HepG2 (cell line): ENCODE data around the gene SCRT2. TPM values are rescaled to one million over a fixed set of nuclear protein-coding genes. Genes with fewer than 3 reads are reported as not detected.

Experiments
- ATAC-seq: fragments of 200-7000 bp; cut with Tn5 transposase; 3 replicates; pipeline ENCODE4 v1.9.1; 2020; ENCODE audit warnings: mild to moderate bottlenecking, moderate library complexity
- BruUV-seq: library from RNA; stranded (reverse); fragments of 400-500 nt; replicated peaks from 2 replicates; lab custom pipeline; 2021; lab: Mats Ljungman, UMichigan
- CTCF ChIA-PET: fragments of 300-600 bp; formaldehyde crosslinking; extraction: SDS; loops from one replicate; lab custom pipeline; 2021; ENCODE audit warnings: low total read pairs, inconsistent platforms, low intra/inter-chr PET ratio; lab: Yijun Ruan, JAX
- POLR2A ChIA-PET: fragments of 350-600 bp; sonication (Branson Sonifier 250); formaldehyde crosslinking; loops from one replicate; lab custom pipeline; 2020; ENCODE audit warnings: antibody characterized with exemption, inconsistent platforms; lab: Yijun Ruan, JAX
- DNase-seq: peaks from one replicate; pipeline ENCODE4 v3.0.0-alpha.2; 2015; ENCODE audit warnings: low spot score
- FAIRE-seq: peaks from 3 replicates; lab custom pipeline; 2011; peaks lifted over from hg19 to GRCh38; lab: Jason Lieb, UNC
- H2AFZ ChIP-seq: one replicate; pipeline ENCODE4 v1.6.1; 2011; ENCODE audit warnings: low read length, inconsistent platforms
- H3K27ac ChIP-seq: fragments of 300-600 bp; 3 replicates; pipeline ENCODE4 v1.8.0; 2011; ENCODE audit warnings: mixed run types, mild to moderate bottlenecking, mixed read lengths, low read length, inconsistent platforms; ENCODE audit not compliant: insufficient read depth; ENCODE audit errors: extremely low read length
- H3K27me3 ChIP-seq, 2 experiments: fragments of 200-600 bp in 1 of 2; 2 replicates in 1 of 2; 3 replicates in 1 of 2; pipeline versions ENCODE4 v1.6.0 to v1.8.0; 2011; ENCODE audit warnings: low read length in 2 of 2, mild to moderate bottlenecking in 2 of 2, moderate library complexity in 2 of 2, inconsistent platforms in 1 of 2; ENCODE audit not compliant: insufficient read depth in 2 of 2, control insufficient read depth in 1 of 2
- H3K36me3 ChIP-seq, 2 experiments: fragments of 200-600 bp in 1 of 2; replicated peaks in 1 of 2; 2 replicates in 1 of 2; 3 replicates in 1 of 2; pipeline versions ENCODE4 v1.5.1 to v1.8.0; 2011; ENCODE audit warnings: low read length in 2 of 2, inconsistent platforms in 1 of 2; ENCODE audit not compliant: insufficient read depth in 2 of 2, control insufficient read depth in 1 of 2
- H3K4me1 ChIP-seq: 2 replicates; pipeline ENCODE4 v1.5.1; 2012; ENCODE audit warnings: low read length, inconsistent platforms; ENCODE audit not compliant: insufficient read depth
- H3K4me2 ChIP-seq: 2 replicates; pipeline ENCODE4 v1.6.0; 2011; ENCODE audit warnings: low read depth, low read length, inconsistent platforms
- H3K4me3 ChIP-seq, 3 experiments: fragments of 200-600 bp in 1 of 3; sonication (generic), shearing (Covaris generic) in 1 of 3; replicated peaks in 1 of 3; 2 replicates each; pipeline ENCODE4 v1.5.1; 2011 to 2016; ENCODE audit warnings: low read length in 3 of 3, inconsistent platforms in 2 of 3, low read depth in 2 of 3, mild to moderate bottlenecking in 2 of 3, control low read depth in 1 of 3, mixed read lengths in 1 of 3; ENCODE audit not compliant: insufficient read depth in 1 of 3
- H3K79me2 ChIP-seq: one replicate; pipeline ENCODE4 v1.6.1; 2011; ENCODE audit warnings: low read length, inconsistent platforms; ENCODE audit not compliant: insufficient read depth
- H3K9ac ChIP-seq: 2 replicates; pipeline ENCODE4 v1.6.0; 2011; ENCODE audit warnings: mild to moderate bottlenecking, low read depth, low read length, inconsistent platforms; ENCODE audit not compliant: insufficient read depth
- H3K9me3 ChIP-seq: 2 replicates; pipeline ENCODE4 v1.5.1; 2012; ENCODE audit warnings: mild to moderate bottlenecking, low read length
- H4K20me1 ChIP-seq: 2 replicates; pipeline ENCODE4 v1.6.0; 2011; ENCODE audit warnings: inconsistent platforms, mild to moderate bottlenecking, low read length, moderate library complexity; ENCODE audit not compliant: insufficient read depth
- BCL6 ChIP-seq: IDR thresholded peaks from 2 replicates; pipeline ENCODE4 v1.6.1; 2016; ENCODE audit warnings: missing genetic modification reagents, missing compliant biosample characterization
- FOXK1 ChIP-seq: sonication (generic); formaldehyde crosslinking; IDR thresholded peaks from 2 replicates; pipeline ENCODE4 v1.4.0; 2020; ENCODE audit warnings: low read depth, missing genetic modification reagents, borderline replicate concordance
- GABPA ChIP-seq, 2 experiments: IDR thresholded peaks; 2 replicates each; pipeline ENCODE4 v1.6.1; 2011 to 2016; ENCODE audit warnings: low read depth in 2 of 2, low read length in 1 of 2, missing biosample characterization in 1 of 2, missing genetic modification characterization in 1 of 2
- HMG20B ChIP-seq: conservative IDR thresholded peaks from 2 replicates; pipeline ENCODE4 v1.6.1; 2016; ENCODE audit warnings: missing genetic modification reagents, missing compliant biosample characterization
- NPAS2 ChIP-seq: sonication (generic); formaldehyde crosslinking; IDR thresholded peaks from 2 replicates; pipeline ENCODE4 v1.8.0; 2022; ENCODE audit warnings: mild to moderate bottlenecking, missing genetic modification reagents, borderline replicate concordance
- NR1H2 ChIP-seq: sonication (generic); formaldehyde crosslinking; IDR thresholded peaks from 2 replicates; pipeline ENCODE4 v1.8.1; 2022; ENCODE audit warnings: low read depth, missing genetic modification reagents, borderline replicate concordance
- SCMH1 ChIP-seq: sonication (generic); formaldehyde crosslinking; IDR thresholded peaks from 2 replicates; pipeline ENCODE4 v1.9.0; 2021; ENCODE audit warnings: missing genetic modification reagents, mild to moderate bottlenecking, borderline replicate concordance
- SMARCE1 ChIP-seq: fragments of 450-650 bp; IDR thresholded peaks from 2 replicates; pipeline ENCODE4 v1.6.1; 2017; ENCODE audit warnings: borderline replicate concordance
- TARDBP ChIP-seq: sonication (generic); formaldehyde crosslinking; IDR thresholded peaks from 2 replicates; pipeline ENCODE4 v1.8.0; 2022; ENCODE audit warnings: mild to moderate bottlenecking, missing genetic modification reagents
- ZFP37 ChIP-seq: sonication (generic); formaldehyde crosslinking; IDR thresholded peaks from 2 replicates; pipeline ENCODE4 v1.4.0; 2020; ENCODE audit warnings: missing genetic modification reagents, borderline replicate concordance
- ZFX ChIP-seq: sonication (generic); formaldehyde crosslinking; IDR thresholded peaks from 2 replicates; pipeline ENCODE4 v1.4.0; 2020; ENCODE audit warnings: mild to moderate bottlenecking, low read depth, missing genetic modification reagents, moderate library complexity
- ZNF746 ChIP-seq: sonication (generic); formaldehyde crosslinking; IDR thresholded peaks from 2 replicates; pipeline ENCODE4 v1.8.0; 2022; ENCODE audit warnings: mild to moderate bottlenecking, missing genetic modification reagents
- ZNF75D ChIP-seq: sonication (generic); formaldehyde crosslinking; IDR thresholded peaks from 2 replicates; pipeline ENCODE4 v1.8.1; 2023; ENCODE audit warnings: missing genetic modification reagents, mild to moderate bottlenecking, borderline replicate concordance
- ZNF776 ChIP-seq: sonication (generic); formaldehyde crosslinking; IDR thresholded peaks from 2 replicates; pipeline ENCODE4 v1.4.0; 2020; ENCODE audit warnings: mild to moderate bottlenecking, missing genetic modification reagents
- ZSCAN25 ChIP-seq: sonication (generic); formaldehyde crosslinking; IDR thresholded peaks from 2 replicates; pipeline ENCODE4 v1.8.0; 2022; ENCODE audit warnings: mild to moderate bottlenecking, missing genetic modification reagents
- WGBS: methylation state at CpG from one replicate; pipeline ENCODE4 v1.1.6; 2017; ENCODE audit warnings: low lambda C conversion rate; 5-methylcytosine and 5-hydroxymethylcytosine counted together
- in situ Hi-C: cut with HindIII; loops from 2 replicates; pipeline ENCODE4 v1.10.0; 2017; ENCODE audit warnings: low pct_unique_long_range_greater_than_20kb; ENCODE audit not compliant: extremely low pct_ligation_motif_present
- intact Hi-C: fragments of 100-400 bp; cut with micrococcal nuclease; formaldehyde crosslinking; loops from one replicate; pipeline ENCODE4 v1.10.0; 2022; ENCODE audit not compliant: unreplicated experiment
- polyA plus RNA-seq, 8 experiments: library from polyadenylated mRNA; depleted of rRNA in 3 of 8; stranded (reverse) in 7 of 8; unstranded in 1 of 8; fragments of >200 nt; fragmentation: Illumina TruSeq in 4 of 8; extraction: Trizol in 4 of 8; gene quantifications; 2 replicates each; pipeline versions ENCODE4 v1.2.1 to v1.2.3, GENCODE V29; 2011 to 2016; ENCODE audit warnings: low read depth in 4 of 8, missing spikeins in 1 of 8, mixed read lengths in 1 of 8; ENCODE audit not compliant: insufficient read depth in 1 of 8
- total RNA-seq, 5 experiments: library from RNA; depleted of rRNA; stranded (reverse); fragments of >200 nt; fragmentation: Illumina TruSeq; extraction: Trizol; gene quantifications; 2 replicates each; pipeline ENCODE4 v1.2.3, GENCODE V29; 2016; ENCODE audit warnings: low read depth in 1 of 5
- TF ChIP-seq, protein P1 (sequence below): sonication (generic); formaldehyde crosslinking; IDR thresholded peaks from 2 replicates; pipeline ENCODE4 v1.4.0; 2020; ENCODE audit warnings: missing genetic modification reagents, mild to moderate bottlenecking, borderline replicate concordance
- TF ChIP-seq, protein P2 (sequence below), 2 experiments: sonication (generic) in 1 of 2; formaldehyde crosslinking in 1 of 2; IDR thresholded peaks; 2 replicates each; pipeline versions ENCODE4 v1.5.1 to v1.6.1; 2011 to 2020; ENCODE audit warnings: borderline replicate concordance in 1 of 2, low read depth in 1 of 2, low read length in 1 of 2, mild to moderate bottlenecking in 1 of 2, missing genetic modification reagents in 1 of 2, moderate library complexity in 1 of 2
- TF ChIP-seq, protein P3 (sequence below): sonication (generic); formaldehyde crosslinking; conservative IDR thresholded peaks from 2 replicates; pipeline ENCODE4 v1.4.0; 2020; ENCODE audit warnings: missing genetic modification reagents
- TF ChIP-seq, protein P4 (sequence below): sonication (generic); formaldehyde crosslinking; IDR thresholded peaks from 2 replicates; pipeline ENCODE4 v1.5.0; 2020; ENCODE audit warnings: mild to moderate bottlenecking, missing genetic modification reagents

SCRT2 gene
- total and polyA plus RNA-seq, 2 of the 13 experiments (the other 11 are each of a cell fraction or from before 2014, with no cell fraction given), result not detected

DNA sequence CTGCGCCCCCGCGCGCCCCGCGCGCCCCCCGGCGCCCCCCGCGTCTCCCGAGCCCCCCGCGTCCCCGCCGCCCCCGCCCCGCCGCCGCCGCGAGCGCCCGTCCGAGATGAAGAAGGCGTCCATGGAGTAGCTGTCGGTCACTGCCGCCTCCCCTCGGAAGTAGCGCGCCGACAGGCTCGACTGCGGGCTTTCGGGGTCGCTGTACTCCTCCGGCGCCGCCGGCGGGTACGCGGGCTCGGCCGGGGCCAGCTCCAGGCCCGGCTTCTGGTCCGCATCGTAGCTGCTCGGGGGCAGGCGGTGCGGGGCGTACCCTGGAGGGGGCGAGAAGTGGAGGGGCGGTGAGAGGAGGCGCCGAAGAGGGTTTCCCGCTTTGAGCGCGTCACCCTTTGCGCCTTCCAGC, 11.5 kb downstream of the SCRT2 start:
- H3K79me2 ChIP-seq, result no peaks in the 10 kb centered on the region
- ChIA-PET CTCF (no interaction called here), POLR2A (no interaction called here)
- intact Hi-C loops, result no loop called here
- no peak overlapping the region for H3K9ac ChIP-seq
- no peaks in the 10 kb centered on the region for H4K20me1 ChIP-seq
- H3K4me2 ChIP-seq, result no peak overlapping the region
- no peak overlapping the region for H2AFZ ChIP-seq
- 56% methylated on average over 47 of the region's 60 CpGs for WGBS
- DNase-seq (no peak), FAIRE-seq (no peak), ATAC-seq (no peak)
- no peaks in the 10 kb centered on the region for H3K36me3 ChIP-seq
- no peak overlapping the region for H3K4me3 ChIP-seq
- H3K27ac ChIP-seq, result no peak overlapping the region
- TF ChIP-seq ZFP37 (no peak), ZNF75D (no peak), NPAS2 (CRISPR knock-in tag) (no peak), NR1H2 (CRISPR knock-in tag) (no peak), HMG20B (CRISPR knock-in tag) (no peak), SCMH1 (no peak), TARDBP (CRISPR knock-in tag) (no peak), SMARCE1 (no peak), ZFX (CRISPR knock-in tag) (no peak), BCL6 (no peak), FOXK1 (CRISPR knock-in tag) (no peak), GABPA (IDR thresholded peaks at IDR 0.05; ENCODE audit: low read depth, low read length) (no peak), GABPA (CRISPR knock-in tag; IDR thresholded peaks at IDR 0.05; ENCODE audit: low read depth) (no peak), ZNF746 (CRISPR knock-in tag) (no peak), ZNF776 (CRISPR knock-in tag) (no peak), ZSCAN25 (CRISPR knock-in tag) (no peak)
- TF ChIP-seq, protein P1, sequence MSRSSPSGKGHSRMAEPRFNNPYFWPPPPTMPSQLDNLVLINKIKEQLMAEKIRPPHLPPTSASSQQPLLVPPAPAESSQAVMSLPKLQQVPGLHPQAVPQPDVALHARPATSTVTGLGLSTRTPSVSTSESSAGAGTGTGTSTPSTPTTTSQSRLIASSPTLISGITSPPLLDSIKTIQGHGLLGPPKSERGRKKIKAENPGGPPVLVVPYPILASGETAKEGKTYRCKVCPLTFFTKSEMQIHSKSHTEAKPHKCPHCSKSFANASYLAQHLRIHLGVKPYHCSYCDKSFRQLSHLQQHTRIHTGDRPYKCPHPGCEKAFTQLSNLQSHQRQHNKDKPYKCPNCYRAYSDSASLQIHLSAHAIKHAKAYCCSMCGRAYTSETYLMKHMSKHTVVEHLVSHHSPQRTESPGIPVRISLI (CRISPR knock-in tag), result no peak
- TF ChIP-seq, protein P2, sequence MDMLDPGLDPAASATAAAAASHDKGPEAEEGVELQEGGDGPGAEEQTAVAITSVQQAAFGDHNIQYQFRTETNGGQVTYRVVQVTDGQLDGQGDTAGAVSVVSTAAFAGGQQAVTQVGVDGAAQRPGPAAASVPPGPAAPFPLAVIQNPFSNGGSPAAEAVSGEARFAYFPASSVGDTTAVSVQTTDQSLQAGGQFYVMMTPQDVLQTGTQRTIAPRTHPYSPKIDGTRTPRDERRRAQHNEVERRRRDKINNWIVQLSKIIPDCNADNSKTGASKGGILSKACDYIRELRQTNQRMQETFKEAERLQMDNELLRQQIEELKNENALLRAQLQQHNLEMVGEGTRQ (IDR thresholded peaks at IDR 0.05; ENCODE audit: low read depth, low read length), result no peak
- TF ChIP-seq, protein P2 (CRISPR knock-in tag; IDR thresholded peaks at IDR 0.05; ENCODE audit: borderline replicate concordance), result no peak
- TF ChIP-seq, protein P3, sequence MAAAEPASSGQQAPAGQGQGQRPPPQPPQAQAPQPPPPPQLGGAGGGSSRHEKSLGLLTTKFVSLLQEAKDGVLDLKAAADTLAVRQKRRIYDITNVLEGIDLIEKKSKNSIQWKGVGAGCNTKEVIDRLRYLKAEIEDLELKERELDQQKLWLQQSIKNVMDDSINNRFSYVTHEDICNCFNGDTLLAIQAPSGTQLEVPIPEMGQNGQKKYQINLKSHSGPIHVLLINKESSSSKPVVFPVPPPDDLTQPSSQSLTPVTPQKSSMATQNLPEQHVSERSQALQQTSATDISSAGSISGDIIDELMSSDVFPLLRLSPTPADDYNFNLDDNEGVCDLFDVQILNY (CRISPR knock-in tag), result no peak
- TF ChIP-seq, protein P4, sequence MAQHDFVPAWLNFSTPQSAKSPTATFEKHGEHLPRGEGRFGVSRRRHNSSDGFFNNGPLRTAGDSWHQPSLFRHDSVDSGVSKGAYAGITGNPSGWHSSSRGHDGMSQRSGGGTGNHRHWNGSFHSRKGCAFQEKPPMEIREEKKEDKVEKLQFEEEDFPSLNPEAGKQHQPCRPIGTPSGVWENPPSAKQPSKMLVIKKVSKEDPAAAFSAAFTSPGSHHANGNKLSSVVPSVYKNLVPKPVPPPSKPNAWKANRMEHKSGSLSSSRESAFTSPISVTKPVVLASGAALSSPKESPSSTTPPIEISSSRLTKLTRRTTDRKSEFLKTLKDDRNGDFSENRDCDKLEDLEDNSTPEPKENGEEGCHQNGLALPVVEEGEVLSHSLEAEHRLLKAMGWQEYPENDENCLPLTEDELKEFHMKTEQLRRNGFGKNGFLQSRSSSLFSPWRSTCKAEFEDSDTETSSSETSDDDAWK (CRISPR knock-in tag), result no peak
- BruUV-seq, result no TSS peak
- H3K4me1 ChIP-seq, result peaks cover 27% of the 10 kb centered on the region
- no peaks in the 10 kb centered on the region for H3K9me3 ChIP-seq
- H3K27me3 ChIP-seq, result peaks cover 8 to 68% of the 10 kb centered on the region in 2 experiments; a peak in 4 of 5 replicates
- in situ Hi-C loops, result no loop called here
